HK-2 (cell line): Measurements from ENCODE around the gene MUSTN1.

Source experiments
- DNase-seq: peaks from one replicate; pipeline ENCODE4 v3.0.0-alpha.2; 2018; ENCODE audit not compliant: unreplicated experiment

MUSTN1 gene

GRCh38 chr3:52834871-52835501 is at the start of gene MUSTN1:
Gene MUSTN1, minus strand, starts transcription at chr3:52835019. Its CDS starts 71 bp downstream, at chr3:52834948.
- DNase-seq, result no peak

GRCh38 chr3:52882377-52882776 is 47.6 kb upstream of the MUSTN1 start:
- DNase-seq, result no peak

- DNase-seq, result no peak
Measured at GRCh38 chr3:52881871-52882270, 47.1 kb upstream of the MUSTN1 start.

GRCh38 chr3:52880474-52880873 is 45.7 kb upstream of the MUSTN1 start:
- DNase-seq, result no peak

GRCh38 chr3:52880047-52880446 is 45.2 kb upstream of the MUSTN1 start:
- no peak for DNase-seq

GRCh38 chr3:52879581-52879980 is 44.8 kb upstream of the MUSTN1 start:
- no peak for DNase-seq

- DNase-seq, result no peak
Measured at GRCh38 chr3:52879090-52879489, 44.3 kb upstream of the MUSTN1 start.

- no peak for DNase-seq
Measured at GRCh38 chr3:52877085-52877484, 42.3 kb upstream of the MUSTN1 start.

- no peak for DNase-seq
Measured at GRCh38 chr3:52874864-52875587, 40.2 kb upstream of the MUSTN1 start.

GRCh38 chr3:52874160-52874701 is 39.4 kb upstream of the MUSTN1 start:
- DNase-seq, result no peak

GRCh38 chr3:52873433-52874159 is 38.8 kb upstream of the MUSTN1 start:
- no peak for DNase-seq

GRCh38 chr3:52872245-52872644 is 37.4 kb upstream of the MUSTN1 start:
- DNase-seq, result no peak

GRCh38 chr3:52871761-52872160 is 36.9 kb upstream of the MUSTN1 start:
- DNase-seq, result no peak

GRCh38 chr3:52870471-52870870 is 35.7 kb upstream of the MUSTN1 start:
- DNase-seq, result no peak

GRCh38 chr3:52866427-52866826 is 31.6 kb upstream of the MUSTN1 start:
- DNase-seq, result no peak

- DNase-seq, result no peak
Measured at GRCh38 chr3:52865994-52866393, 31.2 kb upstream of the MUSTN1 start.

- no peak for DNase-seq
Measured at GRCh38 chr3:52860424-52860768, 25.6 kb upstream of the MUSTN1 start.

- DNase-seq, result no peak
Measured at GRCh38 chr3:52859686-52860423, 25.0 kb upstream of the MUSTN1 start.

GRCh38 chr3:52857864-52858263 is 23.0 kb upstream of the MUSTN1 start:
- DNase-seq, result no peak

GRCh38 chr3:52857133-52857532 is 22.3 kb upstream of the MUSTN1 start:
- no peak for DNase-seq

- DNase-seq, result no peak
Measured at GRCh38 chr3:52856666-52857065, 21.8 kb upstream of the MUSTN1 start.

- no peak for DNase-seq
Measured at GRCh38 chr3:52854013-52854412, 19.2 kb upstream of the MUSTN1 start.
